Right lobe of liver (tissue), 4 donors: ENCODE data around the gene TNPO1.
A peak's percentile ranks its signal among the peaks of the same experiment; 100 is the strongest.

ENCODE experiments used
- POLR2A ChIP-seq: fragments of 450-650 bp; IDR thresholded peaks from one replicate; pipeline ENCODE4 v1.6.1; 2017; ENCODE audit warnings: antibody characterized with exemption, mild to moderate bottlenecking
- TF ChIP-seq, protein P1 (sequence below), 4 donors: fragments of 200-600 bp in 3 of 4; fragments of 450-650 bp in 1 of 4; IDR thresholded peaks; one replicate each; pipeline versions ENCODE4 v1.5.1 to v1.8.0; 2016 to 2022; ENCODE audit warnings: antibody characterized with exemption in 4 of 4, mild to moderate bottlenecking in 2 of 4
- donor health status: DM: no; HTN: no; CAD: no.
- donor health status: DM: no; HTN: no; CAD: no.
- donor health status: DM: no; HTN: yes; CAD: no.

DNA sequence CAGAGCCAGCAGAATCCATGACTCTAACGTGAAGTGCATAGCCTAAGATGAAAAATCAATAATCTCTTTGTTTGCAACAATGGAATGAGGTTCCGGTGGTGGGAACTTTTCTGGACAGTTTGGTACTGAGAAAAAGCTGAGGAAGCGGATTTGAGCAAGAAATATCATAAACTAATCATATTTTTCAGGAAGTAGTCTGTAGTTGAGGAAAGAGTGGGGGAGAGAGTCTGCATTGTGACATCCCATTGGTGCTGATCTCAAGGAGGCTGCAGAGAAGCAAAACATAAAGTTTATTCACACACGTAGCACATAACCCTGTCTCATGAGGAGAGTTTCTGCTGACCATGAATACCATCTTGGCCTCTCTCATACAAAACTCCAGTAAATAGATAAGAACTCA is 123.6 kb downstream of the TNPO1 start:
- TF ChIP-seq POLR2A = peak; percentile 17
- TF ChIP-seq, protein P1, sequence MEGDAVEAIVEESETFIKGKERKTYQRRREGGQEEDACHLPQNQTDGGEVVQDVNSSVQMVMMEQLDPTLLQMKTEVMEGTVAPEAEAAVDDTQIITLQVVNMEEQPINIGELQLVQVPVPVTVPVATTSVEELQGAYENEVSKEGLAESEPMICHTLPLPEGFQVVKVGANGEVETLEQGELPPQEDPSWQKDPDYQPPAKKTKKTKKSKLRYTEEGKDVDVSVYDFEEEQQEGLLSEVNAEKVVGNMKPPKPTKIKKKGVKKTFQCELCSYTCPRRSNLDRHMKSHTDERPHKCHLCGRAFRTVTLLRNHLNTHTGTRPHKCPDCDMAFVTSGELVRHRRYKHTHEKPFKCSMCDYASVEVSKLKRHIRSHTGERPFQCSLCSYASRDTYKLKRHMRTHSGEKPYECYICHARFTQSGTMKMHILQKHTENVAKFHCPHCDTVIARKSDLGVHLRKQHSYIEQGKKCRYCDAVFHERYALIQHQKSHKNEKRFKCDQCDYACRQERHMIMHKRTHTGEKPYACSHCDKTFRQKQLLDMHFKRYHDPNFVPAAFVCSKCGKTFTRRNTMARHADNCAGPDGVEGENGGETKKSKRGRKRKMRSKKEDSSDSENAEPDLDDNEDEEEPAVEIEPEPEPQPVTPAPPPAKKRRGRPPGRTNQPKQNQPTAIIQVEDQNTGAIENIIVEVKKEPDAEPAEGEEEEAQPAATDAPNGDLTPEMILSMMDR (IDR thresholded peaks at IDR 0.05) = no peak
